Fibroblast of mammary gland (primary cell): Measurements from ENCODE around the gene MAP3K3.
A peak's percentile ranks its signal among the peaks of the same experiment; 100 is the strongest.

ENCODE experiments used
- DNase-seq: peaks from one replicate; pipeline ENCODE4 v3.0.0-alpha.2; 2010; ENCODE audit warnings: low read depth
- H3K4me3 ChIP-seq: 2 replicates; pipeline ENCODE4 v1.5.1; 2011; ENCODE audit warnings: low read depth, mild to moderate bottlenecking, low read length, moderate library complexity; ENCODE audit not compliant: control insufficient read depth
- CTCF ChIP-seq: conservative IDR thresholded peaks from 2 replicates; pipeline ENCODE4 v1.5.1; 2011; ENCODE audit warnings: low read depth, low read length, inconsistent platforms; ENCODE audit not compliant: control insufficient read depth, insufficient read depth

MAP3K3 gene

GRCh38 chr17:63621684-63622573, at the start of gene MAP3K3:
Gene MAP3K3 (plus strand): TSS chr17:63622417. CDS start chr17:63622760, 343 bp downstream.
- no peak for TF ChIP-seq CTCF
- peak; percentile 100 for DNase-seq
- peak within 1 kb of the TSS; percentile 71 for H3K4me3 ChIP-seq

GRCh38 chr17:63573634-63574033, 48.6 kb upstream of the MAP3K3 start:
- DNase-seq = peak; percentile 10
- TF ChIP-seq CTCF = peak; percentile 39
- H3K4me3 ChIP-seq = no peak overlapping the region

- H3K4me3 ChIP-seq = no peak overlapping the region
- DNase-seq = no peak
- no peak for TF ChIP-seq CTCF
Measured at GRCh38 chr17:63578027-63578768, 44.0 kb upstream of the MAP3K3 start.

GRCh38 chr17:63578769-63579111, 43.5 kb upstream of the MAP3K3 start:
- no peak overlapping the region for H3K4me3 ChIP-seq
- TF ChIP-seq CTCF = no peak
- no peak for DNase-seq

- H3K4me3 ChIP-seq = no peak overlapping the region
- no peak for TF ChIP-seq CTCF
- DNase-seq = no peak
Measured at GRCh38 chr17:63579633-63580032, 42.6 kb upstream of the MAP3K3 start.

- DNase-seq = peak; percentile 16
- no peak overlapping the region for H3K4me3 ChIP-seq
- no peak for TF ChIP-seq CTCF
Measured at GRCh38 chr17:63587770-63588169, 34.4 kb upstream of the MAP3K3 start.
